GM19351 (cell line): ENCODE measurements around the gene ADGRV1.
A peak's percentile ranks its signal among the peaks of the same experiment; 100 is the strongest.
"Not testable (repeated sequence)": the region's sequence is repeated elsewhere in the genome, so short reads cannot be mapped to it uniquely, and the experiment has no call there.

ENCODE experiments used
- ATAC-seq: cut with Tn5 transposase; IDR thresholded peaks from one replicate; pipeline ENCODE4 v1.9.1; 2021; ENCODE audit warnings: mild to moderate bottlenecking, moderate library complexity; ENCODE audit not compliant: unreplicated experiment

Gene ADGRV1

GRCh38 chr5:90549223-90549622, 9.4 kb upstream of the ADGRV1 start:
- ATAC-seq = peak; percentile 60

GRCh38 chr5:90549729-90550275, 8.8 kb upstream of the ADGRV1 start:
- no peak for ATAC-seq

DNA sequence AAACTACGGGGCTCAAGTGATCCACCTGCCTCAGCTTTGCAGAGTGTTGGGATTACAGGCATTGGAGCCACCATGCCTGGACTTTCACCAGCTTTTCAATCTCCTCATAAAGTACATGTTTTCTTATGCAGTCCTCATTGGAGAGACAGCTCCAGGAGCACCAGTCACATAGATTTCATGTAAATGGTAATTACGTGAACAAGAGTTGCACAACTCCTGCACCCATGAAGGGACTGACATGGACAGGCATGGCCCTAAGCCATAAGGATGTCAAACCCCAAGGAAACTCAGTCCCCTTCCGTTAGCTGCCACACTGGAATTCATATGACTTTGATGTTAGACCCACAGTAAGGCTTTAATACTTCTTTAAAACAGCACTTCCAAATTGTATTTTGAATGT, 7.6 kb upstream of the ADGRV1 start:
- ATAC-seq = no peak

GRCh38 chr5:90551376-90551775, 7.2 kb upstream of the ADGRV1 start:
- ATAC-seq = no peak

- no peak for ATAC-seq
Observed at GRCh38 chr5:90553711-90554110, 4.9 kb upstream of the ADGRV1 start.

DNA sequence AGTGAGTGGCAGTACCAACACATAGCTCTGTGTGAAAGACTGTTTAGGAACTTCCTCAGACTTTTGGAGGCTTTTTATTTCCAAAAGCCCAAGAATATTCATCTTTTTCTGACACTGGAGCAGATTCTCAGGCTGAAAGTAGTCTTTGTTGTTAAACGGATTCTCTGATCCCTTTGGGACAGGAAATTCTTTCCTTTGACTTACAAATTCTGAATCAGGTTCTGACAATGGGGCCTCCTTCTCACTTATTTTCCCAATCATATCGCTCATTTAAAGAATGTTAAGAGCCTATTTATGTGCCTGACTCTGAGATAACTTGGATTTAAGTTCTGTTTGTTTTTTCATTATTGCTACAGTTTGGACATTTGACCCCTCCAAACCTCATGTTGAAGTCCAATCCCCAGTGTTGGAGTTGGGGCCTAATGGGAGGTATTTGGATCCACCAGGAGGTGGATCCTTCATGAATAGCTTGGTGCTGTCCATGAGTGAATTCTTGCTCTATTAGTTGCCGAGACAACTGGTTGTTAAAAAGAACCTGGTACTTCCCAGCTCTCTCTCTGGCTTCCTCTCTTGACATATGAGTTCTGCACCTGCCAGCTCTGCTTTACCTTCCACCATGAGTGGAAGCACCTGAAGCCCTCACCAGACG, 4.1 kb upstream of the ADGRV1 start:
- ATAC-seq = no peak

DNA sequence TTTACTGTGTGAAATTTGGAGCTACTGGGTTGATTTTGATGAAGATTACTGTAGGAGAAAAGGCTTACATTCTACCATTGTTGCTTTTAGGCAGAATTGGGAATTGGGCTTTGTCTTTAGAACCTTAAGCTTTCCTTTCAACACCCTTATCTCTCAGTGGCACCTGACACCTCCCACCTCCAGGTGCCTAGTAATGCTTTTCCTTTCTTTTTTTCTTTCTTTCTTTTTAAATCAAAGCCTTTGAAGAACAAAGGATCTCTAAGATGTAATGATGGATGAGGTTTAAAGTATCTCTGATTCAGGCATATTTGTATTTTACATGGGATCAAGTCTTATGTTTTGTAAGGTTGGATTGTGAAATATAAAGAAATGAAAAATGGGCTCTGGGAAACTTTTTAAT, 2.9 kb upstream of the ADGRV1 start:
- no peak for ATAC-seq

- ATAC-seq = no peak
Observed at GRCh38 chr5:90557391-90557790, 1.2 kb upstream of the ADGRV1 start.

DNA sequence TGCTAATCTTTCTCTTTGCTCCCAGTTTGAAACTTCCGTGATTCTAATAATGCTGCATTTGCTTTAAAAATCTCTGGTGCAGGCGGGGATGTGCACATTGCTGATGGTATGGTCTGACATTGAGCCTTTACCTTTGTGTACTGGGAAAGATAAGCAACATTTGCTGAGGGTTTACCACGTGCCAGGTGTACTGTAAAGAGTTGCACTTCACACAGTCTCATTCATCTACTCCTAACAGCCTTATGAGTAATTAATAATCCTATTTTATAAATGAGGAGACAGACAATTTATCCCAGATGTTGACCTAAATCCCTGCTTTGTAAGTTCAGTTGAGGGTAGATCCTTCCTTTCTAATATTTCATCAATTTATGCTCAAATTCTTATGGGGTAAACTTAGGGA, 726 bp upstream of the ADGRV1 start:
- no peak for ATAC-seq

DNA sequence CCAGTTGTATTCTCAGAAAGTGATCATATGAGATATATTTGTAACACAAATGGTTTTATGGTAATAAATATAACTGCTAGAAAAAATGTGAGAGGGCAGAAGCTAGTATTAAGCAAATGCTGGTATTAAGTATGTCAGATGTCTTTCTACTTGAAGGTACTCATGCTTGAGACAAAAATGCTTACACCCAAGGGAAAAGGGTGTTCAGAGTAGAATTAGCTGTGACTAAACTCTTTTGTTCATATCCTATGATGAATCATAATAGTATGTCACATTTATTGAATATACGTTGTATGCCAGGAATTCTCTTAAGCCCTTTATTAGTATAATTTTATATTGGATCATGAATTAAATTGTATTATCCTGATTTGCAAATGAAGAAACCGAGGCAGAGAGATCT, 2.2 kb downstream of the ADGRV1 start:
- ATAC-seq = no peak

DNA sequence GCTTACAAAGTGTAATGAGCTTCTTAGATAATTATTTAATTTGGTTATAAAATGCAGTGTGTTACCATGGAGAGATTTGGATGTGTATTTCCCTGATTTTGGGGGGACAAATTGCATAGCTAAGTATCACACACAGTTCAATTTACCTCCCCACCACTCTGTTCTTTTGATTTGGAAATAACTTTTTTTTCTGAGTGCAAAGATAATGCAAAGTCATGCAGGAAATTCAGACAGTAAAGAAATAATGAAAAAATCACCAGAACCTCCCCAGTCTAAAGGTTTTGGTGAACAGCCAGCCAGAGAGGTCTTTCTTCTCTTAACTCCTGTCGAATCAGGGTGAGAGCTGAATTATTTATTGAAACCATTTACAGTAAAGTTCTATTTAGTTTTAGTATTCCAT, 3.2 kb downstream of the ADGRV1 start:
- no peak for ATAC-seq

GRCh38 chr5:90562341-90562740, 3.7 kb downstream of the ADGRV1 start:
- ATAC-seq = no peak

DNA sequence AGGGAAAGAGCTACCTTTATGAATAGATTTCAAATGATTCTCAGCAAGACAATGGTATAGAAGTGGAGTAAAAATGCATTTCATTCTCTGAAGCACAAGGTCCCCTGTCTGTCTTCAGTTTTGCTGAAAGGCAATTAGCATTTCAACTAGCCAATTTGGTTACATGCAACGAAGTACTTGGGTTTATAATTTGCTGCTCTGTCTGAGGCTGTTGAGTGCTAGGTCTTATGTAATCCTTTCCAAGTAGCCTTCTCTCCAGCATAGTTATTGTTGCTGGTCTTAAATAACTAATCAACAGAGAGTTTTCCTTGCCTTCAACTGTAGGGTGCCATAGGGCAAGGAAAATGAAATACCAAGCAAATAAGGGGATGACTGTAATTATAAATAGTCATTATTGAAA, 4.5 kb downstream of the ADGRV1 start:
- no peak for ATAC-seq

DNA sequence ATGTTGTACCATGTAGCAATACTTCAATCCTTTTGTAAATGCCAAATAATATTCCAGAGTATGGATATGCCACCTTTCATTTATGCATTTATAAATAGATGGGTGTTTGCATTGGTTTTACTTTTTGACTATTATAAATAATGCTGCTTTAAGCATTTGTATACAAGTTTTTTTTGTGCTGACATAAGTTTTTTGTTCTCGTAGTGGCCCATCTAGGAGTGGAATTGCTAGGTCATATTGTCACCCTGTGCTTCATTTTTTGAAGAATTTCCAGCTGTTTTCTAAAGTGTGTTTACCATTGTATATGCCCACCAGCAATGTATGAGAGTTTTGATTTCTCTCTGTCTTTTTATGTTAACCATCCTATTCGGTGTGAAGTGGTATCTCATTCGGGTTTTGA, 6.9 kb downstream of the ADGRV1 start:
- ATAC-seq = no peak

- no peak for ATAC-seq
Observed at GRCh38 chr5:90569084-90569483, 10.5 kb downstream of the ADGRV1 start.

DNA sequence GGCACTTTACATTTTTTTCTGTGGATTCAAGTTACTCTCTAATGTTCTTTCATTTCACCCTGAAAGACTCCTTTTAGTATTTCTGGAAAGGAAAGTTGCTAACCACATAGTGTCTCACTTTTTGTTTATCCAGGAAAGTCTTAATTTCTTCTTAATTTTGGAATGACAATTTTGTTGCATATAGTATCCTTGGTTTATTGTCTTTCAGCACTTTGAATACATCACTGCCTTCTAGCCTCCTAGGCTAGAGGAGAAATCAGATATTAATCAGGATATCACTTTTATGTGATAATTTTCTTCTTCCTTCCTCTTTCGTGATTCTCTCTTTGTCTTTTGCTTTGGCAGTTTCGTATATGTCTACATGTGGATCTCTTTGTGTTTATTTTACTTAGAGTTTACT, 11.4 kb downstream of the ADGRV1 start:
- ATAC-seq = no peak

- no peak for ATAC-seq
Observed at GRCh38 chr5:90571147-90571773, 12.7 kb downstream of the ADGRV1 start.

GRCh38 chr5:90575712-90576111, 17.1 kb downstream of the ADGRV1 start:
- ATAC-seq = no peak

DNA sequence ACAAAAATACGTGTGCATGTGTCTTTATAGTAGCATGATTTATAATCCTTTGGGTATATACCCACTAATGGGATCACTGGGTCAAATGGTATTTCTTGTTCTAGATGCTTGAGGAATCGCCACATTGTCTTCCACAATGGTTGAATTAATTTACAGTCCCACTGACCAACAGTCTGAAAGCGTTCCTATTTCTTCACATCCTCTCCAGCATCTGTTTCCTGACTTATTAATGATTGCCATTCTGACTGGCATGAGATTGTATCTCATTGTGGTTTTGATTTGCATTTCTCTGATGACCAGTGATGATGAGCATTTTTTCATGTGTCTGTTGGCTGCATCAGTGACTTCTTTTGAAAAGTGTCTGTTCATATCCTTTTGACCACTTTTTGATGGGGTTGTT, 18.0 kb downstream of the ADGRV1 start:
- ATAC-seq = not testable (repeated sequence)

DNA sequence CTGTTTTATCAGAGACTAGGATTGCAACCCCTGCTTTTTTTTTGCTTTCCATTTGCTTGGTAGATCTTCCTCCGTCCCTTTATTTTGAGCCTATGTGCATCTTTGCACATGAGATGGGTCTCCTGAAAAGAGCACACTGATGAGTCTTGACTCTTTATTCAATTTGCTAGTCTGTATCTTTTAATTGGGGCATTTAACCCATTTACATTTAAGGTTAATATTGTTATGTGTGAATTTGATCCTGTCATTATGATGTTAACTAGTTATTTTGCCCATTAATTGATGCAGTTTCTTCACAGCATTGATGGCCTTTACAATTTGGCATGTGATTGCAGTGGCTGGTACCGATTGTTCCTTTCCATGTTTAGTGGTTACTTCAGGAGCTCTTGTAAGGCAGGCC, 21.3 kb downstream of the ADGRV1 start:
- not testable (repeated sequence) for ATAC-seq

- ATAC-seq = no peak
Observed at GRCh38 chr5:90581956-90582355, 23.4 kb downstream of the ADGRV1 start.

- no peak for ATAC-seq
Observed at GRCh38 chr5:90585337-90585986, 26.9 kb downstream of the ADGRV1 start.
